H1 (cell line): ENCODE measurements around the gene RAI14.

Experiments used
- MAFK ChIP-seq: IDR thresholded peaks from 2 replicates; pipeline ENCODE4 v1.6.1; 2012; ENCODE audit warnings: low read depth, mild to moderate bottlenecking, improper control_type of control experiment, low read length
- POLR2A ChIP-seq, 2 experiments: IDR thresholded peaks; 1 replicate in 1 of 2; 2 replicates in 1 of 2; pipeline ENCODE4 v1.6.1; 2011; ENCODE audit warnings: low read depth in 2 of 2, low read length in 2 of 2, mild to moderate bottlenecking in 2 of 2; ENCODE audit errors: control extremely low read depth in 1 of 2

- TF ChIP-seq MAFK: no peak
- no peak for TF ChIP-seq POLR2A (IDR thresholded peaks at IDR 0.05; ENCODE audit: control extremely low read depth in 1 of 2, low read depth in 2 of 2, low read length in 2 of 2)
Observed at GRCh38 chr5:34847552-34847951, 191.4 kb downstream of the RAI14 start.
